Esophagus muscularis mucosa (tissue), 4 donors: Measurements from ENCODE around the gene ZBTB17. TPM values are rescaled to one million over a fixed set of nuclear protein-coding genes. Genes with fewer than 3 reads are reported as not detected.
A peak's percentile ranks its signal among the peaks of the same experiment; 100 is the strongest.

Source experiments
- DNase-seq: peaks from one replicate; pipeline ENCODE4 v3.0.0-alpha.2; 2017; ENCODE audit errors: extremely low spot score
- H3K27ac ChIP-seq, 4 donors: fragments of 200-600 bp; sonication (generic); replicated peaks in 1 of 4; 1 replicate in 3 of 4; 2 replicates in 1 of 4; pipeline ENCODE4 v1.5.1; 2016 to 2019; ENCODE audit warnings: mild to moderate bottlenecking in 1 of 4
- H3K27me3 ChIP-seq, 4 donors: fragments of 200-600 bp; sonication (generic); one replicate each; pipeline versions ENCODE4 v1.5.1 to v1.6.0; 2016 to 2019
- H3K36me3 ChIP-seq, 4 donors: fragments of 200-600 bp; sonication (generic); one replicate each; pipeline ENCODE4 v1.5.1; 2016 to 2019
- H3K4me1 ChIP-seq, 4 donors: fragments of 200-600 bp; sonication (generic); one replicate each; pipeline ENCODE4 v1.5.1; 2016 to 2019
- H3K4me3 ChIP-seq, 4 donors: fragments of 200-600 bp; sonication (generic); 1 replicate in 2 of 4; 2 replicates in 2 of 4; pipeline ENCODE4 v1.5.1; 2016 to 2019; ENCODE audit warnings: mild to moderate bottlenecking in 4 of 4, moderate library complexity in 1 of 4
- H3K9me3 ChIP-seq, 4 donors: fragments of 200-600 bp; sonication (generic); 1 replicate in 3 of 4; 2 replicates in 1 of 4; pipeline ENCODE4 v1.5.1; 2016 to 2019
- CTCF ChIP-seq, 3 experiments: fragments of 200-600 bp in 2 of 3; fragments of 450-650 bp in 1 of 3; sonication (generic) in 2 of 3; IDR thresholded peaks; one replicate each; pipeline ENCODE4 v1.5.1; 2017 to 2019; ENCODE audit warnings: antibody characterized with exemption in 3 of 3, mild to moderate bottlenecking in 2 of 3, moderate library complexity in 1 of 3
- EP300 ChIP-seq: sonication (generic); formaldehyde crosslinking; IDR thresholded peaks from one replicate; pipeline ENCODE4 v1.6.1; 2017; ENCODE audit warnings: antibody characterized with exemption
- POLR2A ChIP-seq: fragments of 450-650 bp; IDR thresholded peaks from one replicate; pipeline ENCODE4 v1.6.1; 2017; ENCODE audit warnings: antibody characterized with exemption, moderate library complexity, mild to moderate bottlenecking, low read depth
- POLR2AphosphoS5 ChIP-seq, 2 donors: sonication (generic); formaldehyde crosslinking; IDR thresholded peaks; one replicate each; pipeline ENCODE4 v1.6.1; 2017; ENCODE audit warnings: antibody characterized with exemption in 2 of 2
- WGBS: methylation state at CpG from one replicate; pipeline ENCODE4 v1.1.5; 2018; 5-methylcytosine and 5-hydroxymethylcytosine counted together
- intact Hi-C: fragments of 100-400 bp; cut with DNase I; formaldehyde crosslinking; loops from one replicate; pipeline ENCODE4 v1.15.1; 2023
- total RNA-seq, 4 donors: library from RNA; depleted of rRNA; stranded (reverse); fragments of >200 nt; gene quantifications; one replicate each; pipeline versions ENCODE4 v1.1.0 to v1.2.1, GENCODE V29; 2016

The ZBTB17 gene
- total RNA-seq, 4 donors from 2014 or later = 29.5 to 40.8 (median 34.6) TPM

- WGBS = 95% methylated on average over 5 of the region's 5 CpGs
- H3K4me1 ChIP-seq = peaks cover 32 to 85% (median 74%) of the 10 kb centered on the region in 4 donors
Observed at GRCh38 chr1:15960808-15961207, 15.1 kb downstream of the ZBTB17 start.

GRCh38 chr1:15959827-15960446 lies 16.0 kb downstream of the ZBTB17 start:
- TF ChIP-seq EP300 = no peak
- no peak for TF ChIP-seq POLR2AphosphoS5 (IDR thresholded peaks at IDR 0.05)
- no peak for TF ChIP-seq CTCF (IDR thresholded peaks at IDR 0.05)
- TF ChIP-seq POLR2A = no peak
- Histone ChIP-seq H3K9me3 (no peaks in the 10 kb centered on the region), H3K4me1 (peaks cover 28 to 79% (median 68%) of the 10 kb centered on the region in 4 donors), H3K4me3 (no peak overlapping the region), H3K27me3 (no peaks in the 10 kb centered on the region), H3K36me3 (peaks cover 0 to 5% (median 2%) of the 10 kb centered on the region in 4 donors), H3K27ac (no peak overlapping the region)
- 77% methylated on average over 8 of the region's 8 CpGs for WGBS
- DNase-seq = no peak
- intact Hi-C loops = no loop called here

More at GRCh38 chr1:15960808-15961207, 15.1 kb downstream of the ZBTB17 start:
- no peak overlapping the region for H3K4me3 ChIP-seq
- no peak overlapping the region for H3K27ac ChIP-seq
- intact Hi-C loops = no loop called here
- no peaks in the 10 kb centered on the region for H3K27me3 ChIP-seq
- H3K9me3 ChIP-seq = no peaks in the 10 kb centered on the region
- DNase-seq = no peak
- no peak for TF ChIP-seq CTCF (IDR thresholded peaks at IDR 0.05)
- no peak for TF ChIP-seq POLR2AphosphoS5 (IDR thresholded peaks at IDR 0.05)
- no peak for TF ChIP-seq POLR2A
- TF ChIP-seq EP300 = no peak
- peaks cover 0 to 5% (median 2%) of the 10 kb centered on the region in 4 donors for H3K36me3 ChIP-seq

GRCh38 chr1:15959424-15959823 lies 16.5 kb downstream of the ZBTB17 start:
- no peaks in the 10 kb centered on the region for H3K9me3 ChIP-seq
- no peak overlapping the region for H3K4me3 ChIP-seq
- DNase-seq = no peak
- intact Hi-C loops = no loop called here
- peaks cover 0 to 5% (median 2%) of the 10 kb centered on the region in 4 donors for H3K36me3 ChIP-seq
- no peaks in the 10 kb centered on the region for H3K27me3 ChIP-seq
- H3K4me1 ChIP-seq = peaks cover 29 to 77% (median 68%) of the 10 kb centered on the region in 4 donors
- no peak for TF ChIP-seq EP300
- TF ChIP-seq POLR2AphosphoS5 (IDR thresholded peaks at IDR 0.05) = no peak
- no peak for TF ChIP-seq POLR2A
- TF ChIP-seq CTCF (IDR thresholded peaks at IDR 0.05) = no peak
- peak overlapping the region in 1 of 4 donors; percentile 3 for H3K27ac ChIP-seq

GRCh38 chr1:15958793-15959192 lies 17.1 kb downstream of the ZBTB17 start:
- peak overlapping the region; percentile 3 to 40 (median 23) for H3K27ac ChIP-seq
- TF ChIP-seq POLR2A = no peak
- TF ChIP-seq CTCF (IDR thresholded peaks at IDR 0.05) = peak in 1 of 3 experiments; percentile 30
- intact Hi-C loops = no loop called here
- no peak for DNase-seq
- H3K9me3 ChIP-seq = no peaks in the 10 kb centered on the region
- H3K4me3 ChIP-seq = no peak overlapping the region
- no peaks in the 10 kb centered on the region for H3K27me3 ChIP-seq
- peaks cover 34 to 77% (median 69%) of the 10 kb centered on the region in 4 donors for H3K4me1 ChIP-seq
- H3K36me3 ChIP-seq = peaks cover 0 to 5% (median 2%) of the 10 kb centered on the region in 4 donors

GRCh38 chr1:15958111-15958510 lies 17.8 kb downstream of the ZBTB17 start:
- intact Hi-C loops = no loop called here
- H3K27ac ChIP-seq = peak overlapping the region; percentile 3 to 40 (median 23)
- no peak for DNase-seq

More at GRCh38 chr1:15958111-15958510, 17.8 kb downstream of the ZBTB17 start:
- peaks cover 37 to 77% (median 69%) of the 10 kb centered on the region in 4 donors for H3K4me1 ChIP-seq
- peaks cover 0 to 5% (median 2%) of the 10 kb centered on the region in 4 donors for H3K36me3 ChIP-seq
- no peaks in the 10 kb centered on the region for H3K27me3 ChIP-seq
- H3K4me3 ChIP-seq = no peak overlapping the region
- H3K9me3 ChIP-seq = no peaks in the 10 kb centered on the region
- 62% methylated on average over 5 of the region's 5 CpGs for WGBS
- no peak for TF ChIP-seq CTCF (IDR thresholded peaks at IDR 0.05)
